Activated CD8-positive, alpha-beta T cell treated with anti-CD3 and anti-CD28 coated beads for 36 hours (primary cell): ENCODE measurements around the gene ZNF335. TPM values are rescaled to one million over a fixed set of nuclear protein-coding genes. Genes with fewer than 3 reads are reported as not detected.
A peak's percentile ranks its signal among the peaks of the same experiment; 100 is the strongest.
"Not testable (repeated sequence)": the region's sequence is repeated elsewhere in the genome, so short reads cannot be mapped to it uniquely, and the experiment has no call there.

Source experiments
- ATAC-seq: fragments of 200-7000 bp; cut with Tn5 transposase; one replicate; pipeline ENCODE4 v1.10.0; 2021; ENCODE audit warnings: mild to moderate bottlenecking, moderate library complexity
- CTCF ChIA-PET: fragments of 350-600 bp; sonication (Branson Sonifier 250); formaldehyde crosslinking; loops from one replicate; lab custom pipeline; 2021; ENCODE audit warnings: antibody characterized with exemption; lab: Charles Lee
- POLR2A ChIA-PET: fragments of 350-600 bp; sonication (Branson Sonifier 250); formaldehyde crosslinking; loops from one replicate; lab custom pipeline; 2021; ENCODE audit warnings: antibody characterized with exemption; lab: Charles Lee
- DNase-seq: peaks from one replicate; pipeline ENCODE4 v3.0.0-alpha.2; 2020
- H3K27ac Mint-ChIP-seq: one replicate; pipeline ENCODE4 v1.8.0; 2021; ENCODE audit warnings: mild to moderate bottlenecking, mixed read lengths
- H3K27me3 Mint-ChIP-seq: one replicate; pipeline ENCODE4 v1.8.0; 2021; ENCODE audit warnings: mixed read lengths
- H3K36me3 Mint-ChIP-seq: one replicate; pipeline ENCODE4 v1.8.0; 2021; ENCODE audit warnings: low read depth, mixed read lengths
- H3K4me1 Mint-ChIP-seq: one replicate; pipeline ENCODE4 v1.8.0; 2021; ENCODE audit warnings: low read depth, mixed read lengths
- H3K4me3 Mint-ChIP-seq: one replicate; pipeline ENCODE4 v1.8.0; 2021; ENCODE audit warnings: mild to moderate bottlenecking, moderate library complexity, mixed read lengths
- H3K9me3 Mint-ChIP-seq: one replicate; pipeline ENCODE4 v1.8.0; 2021; ENCODE audit warnings: mixed read lengths
- intact Hi-C: fragments of 100-400 bp; cut with micrococcal nuclease; formaldehyde crosslinking; loops from one replicate; pipeline ENCODE4 v1.10.0; 2022
- total RNA-seq, 2 experiments: library from RNA; stranded (reverse); gene quantifications; one replicate each; pipeline ENCODE4 v1.2.3, GENCODE V29; 2021
- TF ChIP-seq, protein P1 (sequence below): fragments of 200-600 bp; IDR thresholded peaks from one replicate; pipeline ENCODE4 v1.8.0; 2022; ENCODE audit warnings: antibody characterized with exemption, mild to moderate bottlenecking

Gene ZNF335
- total RNA-seq, 2 experiments from 2014 or later, result 27.0 to 28.8 TPM

DNA sequence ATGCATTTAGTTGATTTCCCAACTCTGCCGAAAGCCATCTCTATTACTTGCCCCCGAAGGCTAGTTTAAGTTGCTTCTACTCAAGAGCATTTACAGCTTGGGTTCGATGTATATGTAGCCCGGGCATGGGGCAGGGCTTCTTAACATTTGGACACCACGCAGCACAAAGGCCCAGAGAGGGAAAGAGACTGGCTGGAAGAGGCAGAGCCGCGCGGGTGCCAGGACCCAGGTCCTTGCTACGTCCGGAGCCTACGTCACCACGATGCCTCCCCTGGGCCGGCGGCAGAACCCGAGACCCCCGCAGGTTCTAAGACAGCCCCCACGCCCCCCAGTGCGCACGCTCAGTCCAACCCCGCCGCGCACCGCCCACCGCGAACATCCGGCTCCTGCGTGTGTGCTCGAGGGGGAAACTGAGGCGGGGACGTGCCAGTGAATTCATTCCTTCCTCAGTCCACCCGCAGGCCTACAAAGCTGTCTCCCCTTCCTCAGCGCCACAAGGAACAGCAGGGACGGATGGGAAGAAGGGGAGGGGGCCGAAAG is 37.9 kb downstream of the ZNF335 start:
- intact Hi-C loops, result loop anchor here (2.0 to 10.0 kb wide), 2 partner anchors 49 to 109 kb away; partner anchors contain the start of gene TNNC2
- DNase-seq (peak; percentile 70), ATAC-seq (peak; percentile 12)
- Mint-ChIP-seq H3K36me3 (peaks cover 13% of the 10 kb centered on the region), H3K27me3 (no peaks in the 10 kb centered on the region), H3K9me3 (no peaks in the 10 kb centered on the region), H3K4me3 (peak overlapping the region; percentile 95), H3K27ac (peak overlapping the region; percentile 96), H3K4me1 (peaks cover 25% of the 10 kb centered on the region)
- POLR2A ChIA-PET, result interaction anchor here (0.9 to 8.9 kb wide), 19 partner anchors 8 to 473 kb away, joined by 3 to 119 read pairs (median 8); partner anchors contain the start of genes CTSA, ELMO2, NEURL2 and PLTP
- TF ChIP-seq, protein P1, sequence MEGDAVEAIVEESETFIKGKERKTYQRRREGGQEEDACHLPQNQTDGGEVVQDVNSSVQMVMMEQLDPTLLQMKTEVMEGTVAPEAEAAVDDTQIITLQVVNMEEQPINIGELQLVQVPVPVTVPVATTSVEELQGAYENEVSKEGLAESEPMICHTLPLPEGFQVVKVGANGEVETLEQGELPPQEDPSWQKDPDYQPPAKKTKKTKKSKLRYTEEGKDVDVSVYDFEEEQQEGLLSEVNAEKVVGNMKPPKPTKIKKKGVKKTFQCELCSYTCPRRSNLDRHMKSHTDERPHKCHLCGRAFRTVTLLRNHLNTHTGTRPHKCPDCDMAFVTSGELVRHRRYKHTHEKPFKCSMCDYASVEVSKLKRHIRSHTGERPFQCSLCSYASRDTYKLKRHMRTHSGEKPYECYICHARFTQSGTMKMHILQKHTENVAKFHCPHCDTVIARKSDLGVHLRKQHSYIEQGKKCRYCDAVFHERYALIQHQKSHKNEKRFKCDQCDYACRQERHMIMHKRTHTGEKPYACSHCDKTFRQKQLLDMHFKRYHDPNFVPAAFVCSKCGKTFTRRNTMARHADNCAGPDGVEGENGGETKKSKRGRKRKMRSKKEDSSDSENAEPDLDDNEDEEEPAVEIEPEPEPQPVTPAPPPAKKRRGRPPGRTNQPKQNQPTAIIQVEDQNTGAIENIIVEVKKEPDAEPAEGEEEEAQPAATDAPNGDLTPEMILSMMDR, result no peak
- CTCF ChIA-PET, result interaction anchor here (0.7 to 9.3 kb wide), 14 partner anchors 10 to 135 kb away, joined by 3 to 74 read pairs (median 4); partner anchors contain the start of genes NEURL2 and ZSWIM1

GRCh38 chr20:45933266-45934045 is 38.5 kb downstream of the ZNF335 start:
- CTCF ChIA-PET, result interaction anchor here (0.7 to 9.3 kb wide), 13 partner anchors 11 to 134 kb away, joined by 3 to 74 read pairs (median 4); partner anchors contain the start of genes NEURL2 and ZSWIM1
- peak; percentile 19 for ATAC-seq

DNA sequence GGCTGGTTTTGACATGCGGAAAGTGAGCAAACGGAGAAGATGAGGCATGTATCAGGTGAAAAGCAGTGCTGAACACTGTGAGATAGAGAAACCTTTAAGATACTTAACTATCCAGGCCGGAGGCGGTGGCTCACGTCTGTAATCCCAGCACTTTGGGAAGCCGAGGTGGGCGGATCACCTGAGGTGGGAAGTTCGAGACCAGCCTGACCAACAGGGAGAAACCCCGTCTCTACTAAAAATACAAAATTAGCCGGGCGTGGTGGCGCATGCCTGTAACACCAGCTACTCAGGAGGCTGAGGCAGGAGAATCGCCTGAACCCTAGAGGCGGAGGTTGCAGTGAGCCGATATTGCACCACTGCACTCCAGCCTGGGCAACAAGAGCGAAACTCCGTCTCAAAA is 40.3 kb downstream of the ZNF335 start:
- H3K36me3 Mint-ChIP-seq, H3K27ac Mint-ChIP-seq, H3K27me3 Mint-ChIP-seq, CTCF ChIA-PET, H3K9me3 Mint-ChIP-seq, H3K4me3 Mint-ChIP-seq, ATAC-seq, H3K4me1 Mint-ChIP-seq, DNase-seq: not testable (repeated sequence)
- POLR2A ChIA-PET, result interaction anchor here (1.3 kb wide), 1 partner anchor 39 kb away, joined by 3 read pairs; no protein-coding TSS in a partner anchor
- intact Hi-C loops, result loop anchor here (10.0 kb wide), 1 partner anchor 107 kb away; the partner anchor contains the start of gene TNNC2

More at GRCh38 chr20:45933266-45934045, 38.5 kb downstream of the ZNF335 start:
- peaks cover 21% of the 10 kb centered on the region for H3K4me1 Mint-ChIP-seq
- DNase-seq, result peak; percentile 76
- peak overlapping the region; percentile 96 for H3K27ac Mint-ChIP-seq
- H3K9me3 Mint-ChIP-seq, result no peaks in the 10 kb centered on the region
- intact Hi-C loops, result loop anchor here (2.0 to 10.0 kb wide), 2 partner anchors 49 to 109 kb away; partner anchors contain the start of gene TNNC2
- TF ChIP-seq, protein P1, result peak; percentile 25
- POLR2A ChIA-PET, result interaction anchor here (0.9 to 8.9 kb wide), 14 partner anchors 9 to 95 kb away, joined by 3 to 119 read pairs (median 13); partner anchors contain the start of genes CTSA, NEURL2, PLTP and ZNF335
- peaks cover 10% of the 10 kb centered on the region for H3K36me3 Mint-ChIP-seq
- H3K27me3 Mint-ChIP-seq, result no peaks in the 10 kb centered on the region
- peak overlapping the region; percentile 95 for H3K4me3 Mint-ChIP-seq

- Mint-ChIP-seq H3K9me3 (no peaks in the 10 kb centered on the region), H3K4me1 (no peaks in the 10 kb centered on the region)
- intact Hi-C loops, result no loop called here
Measured at GRCh38 chr20:45927071-45927878, 44.7 kb downstream of the ZNF335 start.

More at GRCh38 chr20:45927071-45927878, 44.7 kb downstream of the ZNF335 start:
- DNase-seq, result no peak
- no peak overlapping the region for H3K27ac Mint-ChIP-seq
- no peak overlapping the region for H3K4me3 Mint-ChIP-seq
- CTCF ChIA-PET, result interaction anchor here (1.3 kb wide), 3 partner anchors 42 to 128 kb away, joined by 4 to 6 read pairs (median 4); no protein-coding TSS in a partner anchor
- ATAC-seq, result no peak
- no peaks in the 10 kb centered on the region for H3K27me3 Mint-ChIP-seq
- POLR2A ChIA-PET, result interaction anchor here (0.8 kb wide), 1 partner anchor 19 kb away, joined by 3 read pairs; no protein-coding TSS in a partner anchor
- H3K36me3 Mint-ChIP-seq, result no peaks in the 10 kb centered on the region
- TF ChIP-seq, protein P1, result no peak
